A673 (cell line): Measurements from ENCODE around the gene SP140L. TPM values are rescaled to one million over a fixed set of nuclear protein-coding genes. Genes with fewer than 3 reads are reported as not detected.

Experiments
- BruUV-seq: library from RNA; stranded (reverse); fragments of 400-500 nt; replicated peaks from 2 replicates; lab custom pipeline; 2021; lab: Mats Ljungman, UMichigan
- CTCF ChIA-PET: fragments of 300-600 bp; sonication (Branson Sonifier 250); formaldehyde crosslinking; loops from one replicate; lab custom pipeline; 2022; ENCODE audit warnings: antibody characterized with exemption; lab: Charles Lee
- POLR2A ChIA-PET: fragments of 300-600 bp; sonication (Branson Sonifier 250); formaldehyde crosslinking; loops from one replicate; lab custom pipeline; 2022; ENCODE audit warnings: antibody characterized with exemption; ENCODE audit not compliant: low non-redundant PET; lab: Charles Lee
- DNase-seq: peaks from one replicate; pipeline ENCODE4 v3.0.0-alpha.2; 2015; ENCODE audit warnings: low spot score
- H3K27ac ChIP-seq: fragments of 200-600 bp; sonication (generic); 2 replicates; pipeline ENCODE4 v1.5.1; 2016; ENCODE audit warnings: mixed run types, low read depth, mild to moderate bottlenecking, mixed read lengths, antibody characterized with exemption, low read length; ENCODE audit not compliant: poor library complexity, severe bottlenecking
- H3K27me3 ChIP-seq: fragments of 200-600 bp; sonication (generic); replicated peaks from 2 replicates; pipeline ENCODE4 v1.6.1; 2017; ENCODE audit warnings: mixed run types, low read depth, mild to moderate bottlenecking, mixed read lengths, antibody characterized with exemption, low read length; ENCODE audit not compliant: insufficient read depth, poor library complexity
- H3K36me3 ChIP-seq: fragments of 200-600 bp; sonication (generic); 2 replicates; pipeline ENCODE4 v1.6.1; 2016; ENCODE audit warnings: mixed run types, mild to moderate bottlenecking, mixed read lengths, antibody characterized with exemption, low read length; ENCODE audit not compliant: insufficient read depth, poor library complexity, severe bottlenecking
- H3K4me1 ChIP-seq: fragments of 200-600 bp; sonication (generic); 2 replicates; pipeline ENCODE4 v1.6.1; 2017; ENCODE audit warnings: mixed run types, mild to moderate bottlenecking, mixed read lengths, antibody characterized with exemption, low read length; ENCODE audit not compliant: insufficient read depth, poor library complexity, severe bottlenecking
- H3K4me3 ChIP-seq: fragments of 200-600 bp; sonication (generic); 2 replicates; pipeline ENCODE4 v1.5.1; 2016; ENCODE audit warnings: low read depth, mixed run types, mild to moderate bottlenecking, mixed read lengths, low read length; ENCODE audit not compliant: poor library complexity, severe bottlenecking
- H3K9me3 ChIP-seq: fragments of 200-600 bp; sonication (generic); 2 replicates; pipeline ENCODE4 v1.6.1; 2016; ENCODE audit warnings: mixed run types, low read depth, mild to moderate bottlenecking, mixed read lengths, antibody characterized with exemption, low read length; ENCODE audit not compliant: poor library complexity, severe bottlenecking
- EZH2 ChIP-seq: fragments of 200-600 bp; sonication (generic); IDR thresholded peaks from 2 replicates; pipeline ENCODE4 v1.6.1; 2017; ENCODE audit warnings: borderline replicate concordance, low read depth, mild to moderate bottlenecking, mixed read lengths, antibody characterized with exemption, low read length; ENCODE audit not compliant: poor library complexity, severe bottlenecking
- intact Hi-C: fragments of 100-400 bp; cut with micrococcal nuclease; formaldehyde crosslinking; loops from one replicate; pipeline ENCODE4 v1.10.0; 2022; ENCODE audit not compliant: unreplicated experiment
- total RNA-seq: library from RNA; stranded (reverse); gene quantifications from 2 replicates; pipeline ENCODE4 v1.2.3, GENCODE V29; 2021
- TF ChIP-seq, protein P1 (sequence below): fragments of 300-800, 200-600 bp; sonication (generic); conservative IDR thresholded peaks from 2 replicates; pipeline ENCODE4 v1.5.1; 2017; ENCODE audit warnings: low read depth, mild to moderate bottlenecking, antibody characterized with exemption, low read length, moderate library complexity, mixed read lengths

Gene SP140L
- total RNA-seq, 1 experiment from 2014 or later, result 0.37 TPM

DNA sequence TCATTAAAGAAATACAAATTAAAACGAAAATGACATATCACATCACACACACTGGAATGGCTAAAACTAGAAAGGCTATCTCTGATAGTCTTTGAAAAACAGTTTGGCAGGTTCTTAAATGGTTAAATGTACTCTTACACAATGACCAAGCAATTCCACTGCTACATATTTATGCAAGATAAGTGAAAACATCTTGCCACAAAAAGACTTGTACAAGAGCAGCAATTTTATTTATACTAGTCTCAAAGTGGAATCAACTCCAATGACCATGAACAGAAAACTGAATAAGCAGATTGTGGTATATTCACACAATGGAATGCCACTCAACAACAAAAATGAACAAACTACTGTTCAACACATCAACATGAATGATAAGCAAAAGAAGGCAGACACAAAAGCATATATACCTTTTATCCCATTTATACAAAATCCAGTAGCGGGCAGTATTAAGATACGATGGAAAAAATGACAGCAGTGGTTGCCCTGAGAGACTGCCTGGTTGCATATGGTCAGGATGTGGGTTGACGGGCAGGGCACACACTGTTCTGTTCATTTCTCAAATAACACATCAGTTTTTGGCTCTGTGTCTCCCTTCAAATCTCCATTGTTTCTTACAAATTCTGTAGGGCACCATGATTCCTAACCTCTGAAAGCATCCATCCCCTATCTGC is 114.4 kb downstream of the SP140L start:
- CTCF ChIA-PET, result no interaction called here
- Histone ChIP-seq H3K4me3 (no peak overlapping the region), H3K36me3 (no peaks in the 10 kb centered on the region), H3K27me3 (no peaks in the 10 kb centered on the region), H3K27ac (no peak overlapping the region), H3K4me1 (no peaks in the 10 kb centered on the region), H3K9me3 (no peaks in the 10 kb centered on the region)
- no peak for DNase-seq
- BruUV-seq, result no TSS peak
- intact Hi-C loops, result no loop called here
- TF ChIP-seq, protein P1, sequence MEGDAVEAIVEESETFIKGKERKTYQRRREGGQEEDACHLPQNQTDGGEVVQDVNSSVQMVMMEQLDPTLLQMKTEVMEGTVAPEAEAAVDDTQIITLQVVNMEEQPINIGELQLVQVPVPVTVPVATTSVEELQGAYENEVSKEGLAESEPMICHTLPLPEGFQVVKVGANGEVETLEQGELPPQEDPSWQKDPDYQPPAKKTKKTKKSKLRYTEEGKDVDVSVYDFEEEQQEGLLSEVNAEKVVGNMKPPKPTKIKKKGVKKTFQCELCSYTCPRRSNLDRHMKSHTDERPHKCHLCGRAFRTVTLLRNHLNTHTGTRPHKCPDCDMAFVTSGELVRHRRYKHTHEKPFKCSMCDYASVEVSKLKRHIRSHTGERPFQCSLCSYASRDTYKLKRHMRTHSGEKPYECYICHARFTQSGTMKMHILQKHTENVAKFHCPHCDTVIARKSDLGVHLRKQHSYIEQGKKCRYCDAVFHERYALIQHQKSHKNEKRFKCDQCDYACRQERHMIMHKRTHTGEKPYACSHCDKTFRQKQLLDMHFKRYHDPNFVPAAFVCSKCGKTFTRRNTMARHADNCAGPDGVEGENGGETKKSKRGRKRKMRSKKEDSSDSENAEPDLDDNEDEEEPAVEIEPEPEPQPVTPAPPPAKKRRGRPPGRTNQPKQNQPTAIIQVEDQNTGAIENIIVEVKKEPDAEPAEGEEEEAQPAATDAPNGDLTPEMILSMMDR, result no peak
- no peak for TF ChIP-seq EZH2
- POLR2A ChIA-PET, result no interaction called here

DNA sequence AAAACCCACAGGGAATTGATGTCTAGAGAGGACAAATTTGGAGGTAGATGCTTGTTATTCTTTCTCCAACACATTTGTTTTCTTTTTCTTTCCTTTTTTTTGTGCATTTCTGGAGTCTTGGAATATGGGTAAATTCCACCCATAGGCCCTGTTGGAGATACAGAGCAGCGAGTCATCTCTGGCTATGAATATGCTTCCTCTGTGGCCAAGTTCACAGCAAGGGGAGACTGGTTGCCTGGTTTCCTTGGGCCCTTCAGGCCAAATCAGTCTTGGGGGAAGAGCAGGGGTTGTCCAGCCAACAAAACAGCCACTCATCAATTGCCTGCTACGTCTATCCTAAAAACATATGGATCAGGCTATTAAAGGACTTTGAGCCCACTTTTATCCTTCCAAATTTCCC is 116.5 kb downstream of the SP140L start:
- no peaks in the 10 kb centered on the region for H3K36me3 ChIP-seq
- CTCF ChIA-PET, result no interaction called here
- DNase-seq, result no peak
- TF ChIP-seq EZH2, result no peak
- TF ChIP-seq, protein P1, result no peak
- H3K4me1 ChIP-seq, result no peaks in the 10 kb centered on the region
- POLR2A ChIA-PET, result no interaction called here
- no peak overlapping the region for H3K27ac ChIP-seq
- BruUV-seq, result no TSS peak
- no peaks in the 10 kb centered on the region for H3K27me3 ChIP-seq
- intact Hi-C loops, result no loop called here
- no peaks in the 10 kb centered on the region for H3K9me3 ChIP-seq
- H3K4me3 ChIP-seq, result no peak overlapping the region

DNA sequence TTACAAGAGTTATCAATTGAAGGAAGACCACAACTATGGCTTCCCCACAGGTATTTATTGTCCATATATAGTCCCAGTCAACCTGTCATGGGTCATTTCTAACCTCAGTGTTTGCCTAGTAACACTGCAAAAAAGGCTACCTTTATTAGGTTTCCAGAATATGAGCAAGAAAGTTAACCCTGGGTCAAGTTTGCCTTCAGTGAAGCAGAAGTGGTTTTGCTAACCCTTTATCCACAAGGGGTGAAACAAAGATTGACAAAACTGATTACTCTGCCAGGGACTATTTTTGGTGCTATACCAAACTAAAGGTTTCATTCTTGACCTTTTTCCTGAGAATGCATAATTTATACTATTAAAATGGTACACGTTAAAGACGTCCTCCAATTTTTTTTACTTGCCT is 117.8 kb downstream of the SP140L start:
- CTCF ChIA-PET, result no interaction called here
- no peak for DNase-seq
- TF ChIP-seq, protein P1, result no peak
- TF ChIP-seq EZH2, result no peak
- Histone ChIP-seq H3K27ac (no peak overlapping the region), H3K27me3 (no peaks in the 10 kb centered on the region), H3K4me3 (no peak overlapping the region), H3K4me1 (no peaks in the 10 kb centered on the region), H3K36me3 (no peaks in the 10 kb centered on the region), H3K9me3 (no peaks in the 10 kb centered on the region)
- intact Hi-C loops, result no loop called here
- POLR2A ChIA-PET, result no interaction called here
- no TSS peak for BruUV-seq
